HCT116 (cell line): ENCODE results near the gene ALDH8A1. TPM values are rescaled to one million over a fixed set of nuclear protein-coding genes. Genes with fewer than 3 reads are reported as not detected.

ENCODE experiments used
- ATAC-seq: fragments of 200-7000 bp; cut with Tn5 transposase; 2 replicates; pipeline ENCODE4 v1.9.1; 2020; ENCODE audit warnings: mild to moderate bottlenecking, moderate library complexity
- BruUV-seq: library from RNA; stranded (reverse); fragments of 400-500 nt; replicated peaks from 2 replicates; lab custom pipeline; 2021; lab: Mats Ljungman, UMichigan
- CTCF ChIA-PET: fragments of 300-600 bp; sonication (Branson Sonifier 250); formaldehyde crosslinking; loops from one replicate; lab custom pipeline; 2021; ENCODE audit warnings: antibody characterized with exemption; lab: Charles Lee
- POLR2A ChIA-PET: fragments of 300-600, 350-600 bp; sonication (Branson Sonifier 250); formaldehyde crosslinking; loops from one replicate; lab custom pipeline; 2021; ENCODE audit warnings: antibody characterized with exemption; lab: Charles Lee
- RAD21 ChIA-PET, 2 experiments: fragments of 300-600 bp; sonication (Branson Sonifier 250); formaldehyde crosslinking; loops; one replicate each; lab custom pipeline; 2023; ENCODE audit warnings: low total read pairs in 2 of 2; ENCODE audit not compliant: uncharacterized antibody in 2 of 2, unreplicated experiment in 2 of 2, low non-redundant PET in 1 of 2; lab: Charles Lee
- DNase-seq: peaks from one replicate; pipeline ENCODE4 v3.0.0-alpha.2; 2010; ENCODE audit warnings: low read depth, low spot score
- H2AFZ ChIP-seq: fragments of 200-600 bp; shearing (Covaris generic), sonication (generic); 2 replicates; pipeline ENCODE4 v1.6.1; 2017; ENCODE audit warnings: low read depth, mixed run types, mixed read lengths, antibody characterized with exemption, low read length; ENCODE audit not compliant: poor library complexity, severe bottlenecking
- H3K27ac ChIP-seq: 2 replicates; pipeline ENCODE4 v1.5.1; 2012; ENCODE audit warnings: low read depth, low read length
- H3K27me3 ChIP-seq: fragments of 200-600 bp; sonication (generic); 2 replicates; pipeline ENCODE4 v1.6.1; 2016; ENCODE audit warnings: mixed run types, low read length, mixed read lengths; ENCODE audit not compliant: insufficient read depth
- H3K36me3 ChIP-seq, 2 experiments: fragments of 200-500 bp in 1 of 2; fragments of 200-600 bp in 1 of 2; sonication (Bioruptor generic) in 1 of 2; sonication (generic) in 1 of 2; 2 replicates each; pipeline versions ENCODE4 v1.5.1 to v1.6.1; 2014 to 2016; ENCODE audit warnings: low read length in 2 of 2, inconsistent platforms in 1 of 2, mixed read lengths in 1 of 2, mixed run types in 1 of 2; ENCODE audit not compliant: insufficient read depth in 2 of 2, control insufficient read depth in 1 of 2
- H3K4me1 ChIP-seq, 2 experiments: fragments of 200-600 bp in 1 of 2; sonication (generic) in 1 of 2; 2 replicates each; pipeline versions ENCODE4 v1.5.1 to v1.6.1; 2012 to 2017; ENCODE audit warnings: low read length in 2 of 2, inconsistent platforms in 1 of 2, mild to moderate bottlenecking in 1 of 2, mixed read lengths in 1 of 2, mixed run types in 1 of 2, moderate library complexity in 1 of 2; ENCODE audit not compliant: insufficient read depth in 2 of 2, control insufficient read depth in 1 of 2
- H3K4me2 ChIP-seq: fragments of 200-600 bp; sonication (generic); 2 replicates; pipeline ENCODE4 v1.6.1; 2017; ENCODE audit warnings: mixed run types, low read length, mixed read lengths
- H3K4me3 ChIP-seq, 2 experiments: fragments of 200-600 bp in 1 of 2; sonication (generic) in 1 of 2; replicated peaks in 1 of 2; 2 replicates each; pipeline ENCODE4 v1.5.1; 2011 to 2016; ENCODE audit warnings: low read length in 2 of 2, control low read depth in 1 of 2, low read depth in 1 of 2, mild to moderate bottlenecking in 1 of 2, mixed read lengths in 1 of 2, mixed run types in 1 of 2
- H3K79me2 ChIP-seq: fragments of 200-600 bp; sonication (generic); 2 replicates; pipeline ENCODE4 v1.6.1; 2017; ENCODE audit warnings: mild to moderate bottlenecking, mixed run types, low read length, moderate library complexity, mixed read lengths; ENCODE audit not compliant: insufficient read depth
- H3K9ac ChIP-seq: fragments of 200-600 bp; sonication (generic); 2 replicates; pipeline ENCODE4 v1.6.1; 2016; ENCODE audit warnings: low read length, mixed read lengths
- H3K9me2 ChIP-seq: fragments of 200-600 bp; sonication (generic), shearing (Covaris generic); 2 replicates; pipeline ENCODE4 v1.6.1; 2017; ENCODE audit warnings: mixed run types, mild to moderate bottlenecking, moderate library complexity; ENCODE audit not compliant: insufficient read depth
- H3K9me3 ChIP-seq, 2 experiments: fragments of 200-500 bp in 1 of 2; fragments of 200-600 bp in 1 of 2; sonication (Bioruptor generic) in 1 of 2; sonication (generic) in 1 of 2; 2 replicates each; pipeline ENCODE4 v1.6.1; 2014 to 2017; ENCODE audit warnings: low read length in 2 of 2, mixed read lengths in 2 of 2, inconsistent platforms in 1 of 2, low read depth in 1 of 2, mild to moderate bottlenecking in 1 of 2, mixed run types in 1 of 2, moderate library complexity in 1 of 2; ENCODE audit not compliant: control insufficient read depth in 1 of 2, insufficient read depth in 1 of 2
- H4K20me1 ChIP-seq: fragments of 200-600 bp; sonication (generic), shearing (Covaris generic); 2 replicates; pipeline ENCODE4 v1.6.1; 2017; ENCODE audit warnings: mixed run types, mild to moderate bottlenecking, moderate library complexity; ENCODE audit not compliant: insufficient read depth
- ATF3 ChIP-seq: IDR thresholded peaks from 2 replicates; pipeline ENCODE4 v1.6.1; 2012
- CBX3 ChIP-seq: IDR thresholded peaks from 2 replicates; pipeline ENCODE4 v1.6.1; 2012; ENCODE audit warnings: low read depth
- CEBPB ChIP-seq: IDR thresholded peaks from 2 replicates; pipeline ENCODE4 v1.6.1; 2012; ENCODE audit warnings: low read depth
- FOSL1 ChIP-seq: IDR thresholded peaks from 2 replicates; pipeline ENCODE4 v1.6.1; 2012; ENCODE audit warnings: low read depth
- MAX ChIP-seq: IDR thresholded peaks from 2 replicates; pipeline ENCODE4 v1.6.1; 2012
- RAD21 ChIP-seq: IDR thresholded peaks from 2 replicates; pipeline ENCODE4 v1.6.1; 2012; ENCODE audit warnings: low read depth, mild to moderate bottlenecking
- SIN3A ChIP-seq: IDR thresholded peaks from 2 replicates; pipeline ENCODE4 v1.6.1; 2012; ENCODE audit warnings: low read depth
- SP1 ChIP-seq: IDR thresholded peaks from 2 replicates; pipeline ENCODE4 v1.6.1; 2012; ENCODE audit warnings: low read depth
- ZBTB33 ChIP-seq: IDR thresholded peaks from 2 replicates; pipeline ENCODE4 v1.6.1; 2011; ENCODE audit warnings: mild to moderate bottlenecking, low read length, moderate library complexity; ENCODE audit not compliant: insufficient replicate concordance; ENCODE audit errors: extremely low read depth
- intact Hi-C: fragments of 100-400 bp; cut with micrococcal nuclease; formaldehyde crosslinking; loops from 2 replicates; pipeline ENCODE4 v1.10.0; 2022
- total RNA-seq: library from RNA; stranded (reverse); gene quantifications from one replicate; pipeline ENCODE4 v1.2.1, GENCODE V29; 2021; ENCODE audit not compliant: unreplicated experiment
- TF ChIP-seq, protein P1 (sequence below), 3 experiments: fragments of 200-600 bp in 1 of 3; sonication (generic) in 1 of 3; IDR thresholded peaks in 2 of 3; conservative IDR thresholded peaks in 1 of 3; 2 replicates each; pipeline ENCODE4 v1.5.1; 2012 to 2017; ENCODE audit warnings: low read depth in 2 of 3, low read length in 2 of 3, antibody characterized with exemption in 1 of 3, borderline replicate concordance in 1 of 3, control low read depth in 1 of 3, mild to moderate bottlenecking in 1 of 3, mixed read lengths in 1 of 3, mixed run types in 1 of 3, moderate library complexity in 1 of 3; ENCODE audit not compliant: insufficient read depth in 1 of 3

ALDH8A1 gene
- total RNA-seq, 1 experiment from 2014 or later = 1.4 TPM

DNA sequence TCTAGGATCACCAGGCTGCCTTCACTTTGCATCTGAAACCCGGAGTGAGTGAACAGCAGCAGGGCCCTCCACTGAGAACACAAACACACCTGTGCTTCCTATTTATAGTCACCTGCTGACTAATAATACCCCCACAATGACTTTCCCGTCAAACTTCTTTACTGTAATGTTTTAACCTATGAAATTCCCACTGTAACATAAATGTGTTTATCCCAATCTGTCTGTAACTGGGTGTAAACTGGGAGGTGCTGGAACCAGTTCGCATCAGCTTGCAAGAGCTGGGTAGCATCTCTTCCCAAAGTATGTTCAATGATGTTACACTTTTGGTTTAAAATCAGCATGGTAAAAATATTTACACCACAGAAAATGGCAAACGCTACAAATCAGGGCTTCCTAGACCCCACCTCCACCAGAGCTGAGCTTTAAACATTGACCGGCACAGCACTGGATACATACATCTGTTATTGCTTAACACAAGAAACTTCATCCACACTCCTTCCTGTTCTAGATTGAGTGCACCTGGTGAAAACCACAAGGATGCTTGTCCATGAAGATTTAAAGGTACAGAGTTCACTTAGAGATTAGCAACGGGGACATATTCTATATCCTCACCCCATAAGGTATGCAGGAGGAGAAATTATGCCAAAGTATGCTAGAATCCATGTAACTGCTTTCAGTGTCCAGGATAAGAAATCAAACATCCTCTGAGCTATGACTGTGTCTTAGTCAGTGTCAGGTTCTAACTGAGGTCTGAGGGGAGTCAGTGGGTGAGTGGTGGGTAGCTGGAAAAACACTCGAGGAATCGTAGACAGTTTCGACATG is 79.0 kb downstream of the ALDH8A1 start:
- intact Hi-C loops = no loop called here
- Histone ChIP-seq H3K27ac (no peak overlapping the region), H3K9me3 (peaks cover 0 to 9% of the 10 kb centered on the region in 2 experiments; a peak in 1 of 4 replicates), H3K36me3 (no peaks in the 10 kb centered on the region), H3K4me3 (no peak overlapping the region), H3K9me2 (no peaks in the 10 kb centered on the region), H2AFZ (no peak overlapping the region), H3K4me1 (no peaks in the 10 kb centered on the region), H4K20me1 (no peaks in the 10 kb centered on the region), H3K27me3 (no peaks in the 10 kb centered on the region), H3K9ac (no peak overlapping the region), H3K4me2 (no peak overlapping the region), H3K79me2 (no peaks in the 10 kb centered on the region)
- DNase-seq (no peak), ATAC-seq (no peak)
- ChIA-PET CTCF (interaction anchor here (1.4 kb wide), 1 partner anchor 12 kb away, joined by 6 read pairs; no protein-coding TSS in a partner anchor), RAD21 (no interaction called here), POLR2A (no interaction called here)
- no TSS peak for BruUV-seq
- TF ChIP-seq ATF3 (no peak), SIN3A (no peak)

- no peak overlapping the region for H2AFZ ChIP-seq
- ATAC-seq (no peak), DNase-seq (no peak)
- H3K79me2 ChIP-seq = no peaks in the 10 kb centered on the region
- H3K27ac ChIP-seq = no peak overlapping the region
- H3K36me3 ChIP-seq = no peaks in the 10 kb centered on the region
- no peak overlapping the region for H3K4me3 ChIP-seq
- intact Hi-C loops = no loop called here
- H3K27me3 ChIP-seq = no peaks in the 10 kb centered on the region
- H3K4me1 ChIP-seq = no peaks in the 10 kb centered on the region
- no TSS peak for BruUV-seq
- no peaks in the 10 kb centered on the region for H4K20me1 ChIP-seq
- no peaks in the 10 kb centered on the region for H3K9me2 ChIP-seq
- no peak for TF ChIP-seq CBX3
- TF ChIP-seq SIN3A = no peak
- no peak for TF ChIP-seq CEBPB
- no peak for TF ChIP-seq FOSL1
- no peak for TF ChIP-seq ZBTB33
- no peak for TF ChIP-seq RAD21
- no peak for TF ChIP-seq MAX
- TF ChIP-seq, protein P1, sequence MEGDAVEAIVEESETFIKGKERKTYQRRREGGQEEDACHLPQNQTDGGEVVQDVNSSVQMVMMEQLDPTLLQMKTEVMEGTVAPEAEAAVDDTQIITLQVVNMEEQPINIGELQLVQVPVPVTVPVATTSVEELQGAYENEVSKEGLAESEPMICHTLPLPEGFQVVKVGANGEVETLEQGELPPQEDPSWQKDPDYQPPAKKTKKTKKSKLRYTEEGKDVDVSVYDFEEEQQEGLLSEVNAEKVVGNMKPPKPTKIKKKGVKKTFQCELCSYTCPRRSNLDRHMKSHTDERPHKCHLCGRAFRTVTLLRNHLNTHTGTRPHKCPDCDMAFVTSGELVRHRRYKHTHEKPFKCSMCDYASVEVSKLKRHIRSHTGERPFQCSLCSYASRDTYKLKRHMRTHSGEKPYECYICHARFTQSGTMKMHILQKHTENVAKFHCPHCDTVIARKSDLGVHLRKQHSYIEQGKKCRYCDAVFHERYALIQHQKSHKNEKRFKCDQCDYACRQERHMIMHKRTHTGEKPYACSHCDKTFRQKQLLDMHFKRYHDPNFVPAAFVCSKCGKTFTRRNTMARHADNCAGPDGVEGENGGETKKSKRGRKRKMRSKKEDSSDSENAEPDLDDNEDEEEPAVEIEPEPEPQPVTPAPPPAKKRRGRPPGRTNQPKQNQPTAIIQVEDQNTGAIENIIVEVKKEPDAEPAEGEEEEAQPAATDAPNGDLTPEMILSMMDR (IDR thresholded peaks at IDR 0.05 in 2 of 3, conservative IDR thresholded peaks at IDR 0.05 in 1 of 3; ENCODE audit: borderline replicate concordance in 1 of 3, insufficient read depth in 1 of 3, low read depth in 2 of 3, low read length in 2 of 3) = no peak
- no peak for TF ChIP-seq SP1
- CTCF ChIA-PET = interaction anchor here (1.1 kb wide), 1 partner anchor 11 kb away, joined by 3 read pairs; no protein-coding TSS in a partner anchor
- RAD21 ChIA-PET = no interaction called here
- H3K9ac ChIP-seq = no peak overlapping the region
- POLR2A ChIA-PET = no interaction called here
- no peaks in the 10 kb centered on the region for H3K9me3 ChIP-seq
- no peak overlapping the region for H3K4me2 ChIP-seq
Measured at GRCh38 chr6:134868812-134869211, 81.1 kb downstream of the ALDH8A1 start.
